ENCODE results near the gene TENT4B. TPM values are rescaled to one million over a fixed set of nuclear protein-coding genes. Genes with fewer than 3 reads are reported as not detected.
A peak's percentile ranks its signal among the peaks of the same experiment; 100 is the strongest.

Gene TENT4B
- total RNA-seq, 2 donors from 2014 or later = 16.3 to 31.5 TPM

DNA sequence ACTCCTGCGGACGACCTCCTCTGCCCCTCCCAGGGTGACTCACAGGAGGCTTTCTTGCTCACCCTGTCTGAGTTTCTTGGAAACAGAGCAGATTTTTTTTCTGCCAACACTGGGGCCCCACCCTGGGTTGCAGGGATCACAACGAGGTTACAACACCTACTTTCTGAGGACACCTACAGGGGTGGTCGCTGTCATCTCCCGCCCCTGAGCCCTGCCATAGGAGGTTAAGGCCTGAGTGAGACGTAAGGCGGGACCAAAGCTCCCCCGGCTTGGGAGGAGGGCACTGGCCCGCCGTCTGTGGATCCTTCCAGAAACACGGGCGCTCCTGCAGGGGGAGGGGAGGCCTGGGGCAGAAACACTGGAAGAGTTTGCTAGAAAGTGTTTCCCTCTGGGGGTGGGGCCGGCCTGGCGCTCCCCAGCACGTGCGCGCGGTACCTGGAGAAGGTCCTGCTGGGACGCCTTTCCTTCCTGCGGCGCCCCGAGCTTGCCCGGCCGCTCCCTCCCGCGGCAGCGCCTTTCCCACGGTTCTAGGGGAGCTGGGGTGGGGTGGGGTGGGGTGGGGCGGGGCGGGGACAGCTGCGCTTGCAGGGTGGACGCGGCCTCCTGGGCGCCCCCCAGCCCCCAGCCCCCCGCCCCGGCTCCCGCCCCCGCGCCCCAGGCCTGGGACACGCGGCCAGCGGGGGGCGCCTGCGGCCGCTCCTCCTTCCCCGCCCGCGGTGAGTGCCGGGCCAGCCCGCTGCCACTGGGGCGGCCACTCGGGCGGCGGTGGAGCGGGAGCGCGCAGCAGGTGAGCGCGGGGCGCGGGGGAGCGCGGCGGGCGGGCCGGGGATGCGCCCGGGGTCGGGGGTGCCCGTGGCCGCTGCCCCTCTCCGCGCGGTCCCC is 92.6 kb downstream of the TENT4B start:
- peak overlapping the region; percentile 80 for H3K4me3 Mint-ChIP-seq
- H3K36me3 Mint-ChIP-seq (ENCODE audit: low read depth) = no peaks in the 10 kb centered on the region
- no peaks in the 10 kb centered on the region for H3K4me1 Mint-ChIP-seq
- no peaks in the 10 kb centered on the region for H3K27me3 Mint-ChIP-seq
- peak overlapping the region; percentile 87 for H3K27ac Mint-ChIP-seq
- ATAC-seq (replicated peaks) = peak; percentile 89
- no peaks in the 10 kb centered on the region for H3K9me3 Mint-ChIP-seq

DNA sequence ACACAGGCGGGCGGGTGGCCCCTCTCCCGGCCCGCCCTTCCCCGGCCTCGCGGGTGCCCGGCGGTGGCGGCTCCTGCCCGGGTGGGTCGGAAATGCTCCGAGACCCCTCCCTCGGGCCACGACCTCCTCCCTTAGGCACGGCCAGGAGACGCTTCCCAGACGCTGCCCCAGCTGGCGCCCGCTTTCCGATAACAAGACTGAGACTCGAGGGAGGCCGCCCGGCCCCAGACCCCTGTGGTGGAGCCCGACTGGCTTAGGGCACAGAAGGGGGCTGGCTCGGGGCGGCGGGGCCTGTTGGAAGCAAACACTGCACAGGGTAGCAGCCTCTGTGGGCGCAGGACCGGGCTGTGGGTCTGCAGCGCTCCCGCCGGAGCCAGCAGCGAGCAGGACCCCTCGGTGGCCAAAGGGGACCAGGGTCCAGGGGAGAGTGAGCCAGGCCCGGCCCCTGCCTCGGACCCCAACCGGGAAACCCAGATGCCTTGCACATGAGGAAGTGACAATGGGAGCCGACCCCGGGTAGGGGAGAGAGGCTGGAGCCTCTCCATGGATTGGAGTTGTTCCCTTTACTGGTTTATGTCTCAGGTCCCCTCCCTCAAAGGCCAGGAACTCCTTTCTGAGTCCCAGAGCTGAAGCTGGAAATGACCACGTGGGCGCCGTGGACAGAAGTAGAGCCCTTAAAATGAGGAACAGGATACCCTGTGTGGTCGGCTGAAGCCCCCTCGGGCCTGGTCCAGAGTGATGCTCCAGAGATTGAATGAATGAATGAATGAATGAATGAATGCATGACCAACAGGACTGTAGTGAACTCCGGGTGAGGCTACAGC is 93.4 kb downstream of the TENT4B start:
- H3K9me3 Mint-ChIP-seq = no peaks in the 10 kb centered on the region
- peak overlapping the region; percentile 55 for H3K4me3 Mint-ChIP-seq
- H3K36me3 Mint-ChIP-seq (ENCODE audit: low read depth) = no peaks in the 10 kb centered on the region
- no peaks in the 10 kb centered on the region for H3K27me3 Mint-ChIP-seq
- peaks cover 5% of the 10 kb centered on the region for H3K4me1 Mint-ChIP-seq
- no peak overlapping the region for H3K27ac Mint-ChIP-seq
- no peak for ATAC-seq (replicated peaks)

DNA sequence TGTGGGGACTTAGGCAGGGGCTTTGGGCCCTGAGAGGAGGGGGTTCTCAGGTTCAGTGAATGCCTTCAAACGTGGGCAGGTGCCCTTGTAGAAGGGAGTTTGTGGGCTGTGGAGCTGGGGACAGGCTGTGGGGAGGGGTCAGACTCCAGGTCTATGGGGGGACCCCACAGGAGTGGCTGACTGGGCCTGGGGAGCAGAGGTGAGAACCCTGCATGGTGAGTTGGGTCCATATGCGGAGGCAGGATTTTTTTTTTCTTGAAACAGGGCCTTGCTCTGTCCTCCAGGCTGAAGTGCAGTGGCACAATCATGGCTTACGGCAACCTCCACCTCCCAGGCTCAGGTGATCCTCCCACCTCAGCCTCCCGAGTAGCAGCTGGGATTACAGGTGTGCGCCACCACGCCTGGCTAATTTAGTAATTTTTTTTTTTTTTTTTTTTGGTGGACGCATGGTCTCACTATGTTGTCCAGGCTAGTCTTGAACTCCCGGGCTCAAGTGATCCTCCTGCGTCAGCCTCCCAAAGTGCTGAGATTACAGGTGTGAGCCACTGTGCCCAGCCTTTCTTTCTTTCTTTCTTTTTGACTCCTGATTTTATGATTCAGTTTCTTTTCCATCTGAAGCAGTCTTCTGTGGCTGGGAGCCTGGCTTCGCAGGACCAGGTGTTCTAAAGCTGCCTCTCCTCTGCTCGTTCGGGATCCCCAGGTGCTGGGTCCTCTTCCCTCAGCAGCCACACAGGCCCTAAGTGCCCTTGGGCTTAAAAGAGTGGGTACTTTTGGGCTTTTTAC is 94.2 kb downstream of the TENT4B start:
- no peak for ATAC-seq (replicated peaks)
- no peaks in the 10 kb centered on the region for H3K36me3 Mint-ChIP-seq (ENCODE audit: low read depth)
- H3K9me3 Mint-ChIP-seq = no peaks in the 10 kb centered on the region
- H3K4me3 Mint-ChIP-seq = peak overlapping the region; percentile 55
- peaks cover 5% of the 10 kb centered on the region for H3K4me1 Mint-ChIP-seq
- H3K27me3 Mint-ChIP-seq = no peaks in the 10 kb centered on the region
- no peak overlapping the region for H3K27ac Mint-ChIP-seq

DNA sequence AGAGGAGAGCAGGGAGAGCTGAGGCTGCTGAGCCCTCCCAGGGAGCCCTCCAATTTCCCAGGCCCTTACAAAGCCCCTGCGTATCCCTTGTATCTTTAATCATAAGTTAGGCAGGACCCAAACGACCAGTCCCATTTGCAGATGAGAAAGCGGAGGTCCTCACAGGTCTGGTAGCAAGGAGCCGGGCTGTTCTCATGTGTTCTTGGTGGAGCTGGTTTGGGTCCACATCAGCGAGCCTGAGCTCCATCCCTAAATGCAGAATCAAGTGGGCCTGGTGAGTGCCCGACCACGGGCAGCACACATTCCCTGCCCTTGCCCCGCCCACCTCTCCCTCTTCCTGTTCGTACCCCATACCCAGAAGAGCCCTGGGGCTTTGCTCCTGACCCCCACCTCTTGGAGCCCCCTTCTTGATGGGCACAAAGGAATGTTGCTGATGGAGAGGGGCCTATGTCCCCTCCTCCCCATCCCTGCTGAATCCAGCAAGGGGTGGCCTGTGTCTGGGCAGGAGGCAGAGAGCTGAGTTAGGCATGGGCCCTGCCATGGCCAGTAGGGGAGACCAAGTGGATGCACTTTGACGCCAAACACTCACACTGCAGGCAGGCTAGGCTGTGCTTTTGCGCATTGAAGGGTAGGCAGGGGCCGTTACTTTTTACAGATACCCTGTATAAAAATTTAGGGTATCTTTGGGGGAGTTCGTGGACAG is 95.0 kb downstream of the TENT4B start:
- peaks cover 5% of the 10 kb centered on the region for H3K4me1 Mint-ChIP-seq

DNA sequence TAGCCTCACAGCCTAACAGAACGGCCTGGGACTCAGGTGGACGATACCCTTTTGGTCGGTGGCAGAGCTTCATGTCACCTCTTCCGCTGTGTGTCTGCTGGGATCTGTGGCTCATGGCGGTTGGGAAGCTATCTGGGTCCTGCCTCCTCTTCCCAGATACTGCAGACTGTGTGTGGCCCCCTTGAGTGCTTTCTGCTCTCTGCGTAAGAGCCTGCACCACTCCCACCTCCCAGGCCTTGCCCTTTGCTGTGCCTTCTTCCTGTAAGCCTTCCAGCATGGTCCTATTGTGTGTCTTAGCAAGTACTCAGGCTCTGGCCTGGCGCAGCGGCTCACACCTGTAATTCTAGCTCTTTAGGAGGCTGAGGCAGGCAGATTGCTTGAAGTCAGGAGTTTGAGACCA is 95.7 kb downstream of the TENT4B start:
- no peaks in the 10 kb centered on the region for H3K36me3 Mint-ChIP-seq (ENCODE audit: low read depth)
- no peaks in the 10 kb centered on the region for H3K9me3 Mint-ChIP-seq
- no peak for ATAC-seq (replicated peaks)
- H3K27ac Mint-ChIP-seq = no peak overlapping the region
- no peaks in the 10 kb centered on the region for H3K27me3 Mint-ChIP-seq
- no peak overlapping the region for H3K4me3 Mint-ChIP-seq
- peaks cover 5% of the 10 kb centered on the region for H3K4me1 Mint-ChIP-seq

More for the DNA sequence above, 95.0 kb downstream of the TENT4B start:
- Mint-ChIP-seq H3K27me3 (no peaks in the 10 kb centered on the region), H3K9me3 (no peaks in the 10 kb centered on the region), H3K27ac (no peak overlapping the region), H3K36me3 (ENCODE audit: low read depth) (no peaks in the 10 kb centered on the region), H3K4me3 (peak overlapping the region; percentile 55)
- no peak for ATAC-seq (replicated peaks)

DNA sequence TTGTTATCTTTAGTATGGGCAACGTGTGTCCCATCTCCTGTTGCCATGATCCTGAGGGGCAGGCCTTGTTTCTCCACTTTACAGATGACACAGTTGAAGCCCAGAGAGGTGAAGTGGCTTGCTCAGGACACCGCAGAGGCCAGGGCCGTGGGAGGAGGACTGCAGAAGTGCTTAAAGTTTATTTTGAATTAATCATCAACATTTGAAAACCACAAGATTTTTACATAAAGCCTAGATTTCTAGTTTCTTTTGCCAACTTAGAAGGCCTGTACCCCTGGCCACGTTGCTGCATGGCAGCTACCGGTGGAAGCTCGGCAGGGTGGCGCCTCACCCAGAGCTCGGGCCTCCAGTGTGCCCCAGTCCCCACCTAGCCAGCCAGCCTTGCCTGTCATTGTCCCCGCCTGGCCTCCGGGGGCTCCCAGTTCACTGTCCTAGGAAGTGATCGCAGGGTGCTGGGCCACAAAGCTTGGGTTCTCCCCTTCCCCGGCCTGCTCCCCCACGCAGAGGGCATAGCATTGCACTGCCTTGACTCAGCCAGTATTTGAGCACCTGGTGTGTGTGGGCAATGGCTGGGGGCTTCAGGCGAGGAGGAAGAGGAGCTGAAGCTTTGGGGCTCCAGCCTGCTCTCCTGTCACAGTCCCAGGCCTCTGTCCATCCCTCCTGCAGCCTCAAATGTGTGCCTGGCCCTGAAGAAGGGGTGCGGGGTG is 98.4 kb downstream of the TENT4B start:
- H3K27me3 Mint-ChIP-seq = no peaks in the 10 kb centered on the region
- H3K27ac Mint-ChIP-seq = peak overlapping the region; percentile 13
- peak; percentile 88 for ATAC-seq (replicated peaks)
- H3K4me1 Mint-ChIP-seq = peaks cover 5% of the 10 kb centered on the region
- no peaks in the 10 kb centered on the region for H3K36me3 Mint-ChIP-seq (ENCODE audit: low read depth)
- H3K9me3 Mint-ChIP-seq = no peaks in the 10 kb centered on the region
- H3K4me3 Mint-ChIP-seq = no peak overlapping the region

DNA sequence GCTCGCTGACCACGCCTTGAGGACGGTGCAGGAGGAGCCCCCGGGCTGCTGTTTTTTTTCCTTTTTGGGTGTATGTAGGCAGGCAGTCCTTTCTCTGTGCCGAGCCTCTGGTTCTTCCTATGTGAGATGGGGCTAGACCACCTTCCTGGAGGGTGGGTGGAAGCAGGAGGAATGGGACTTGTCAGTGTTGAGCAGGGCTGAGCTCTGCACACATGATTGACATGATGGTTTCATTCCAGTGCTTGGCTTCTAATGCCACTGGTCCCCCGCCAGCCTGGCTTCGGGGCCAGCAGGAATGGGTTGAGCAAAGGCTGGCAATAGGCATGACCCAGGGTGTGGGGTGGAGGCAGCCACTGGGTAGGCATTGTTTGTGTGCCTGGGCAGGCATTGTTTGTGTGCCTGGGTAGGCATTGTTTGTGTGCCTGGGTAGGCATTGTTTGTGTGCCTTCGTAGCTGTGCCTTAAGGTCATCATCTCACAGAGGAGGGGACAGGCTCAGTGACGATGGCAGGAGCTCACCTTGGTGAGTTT is 99.0 kb downstream of the TENT4B start:
- Mint-ChIP-seq H3K9me3 (no peaks in the 10 kb centered on the region), H3K4me1 (peaks cover 5% of the 10 kb centered on the region), H3K4me3 (no peak overlapping the region), H3K27me3 (no peaks in the 10 kb centered on the region), H3K27ac (no peak overlapping the region), H3K36me3 (ENCODE audit: low read depth) (no peaks in the 10 kb centered on the region)
- no peak for ATAC-seq (replicated peaks)

DNA sequence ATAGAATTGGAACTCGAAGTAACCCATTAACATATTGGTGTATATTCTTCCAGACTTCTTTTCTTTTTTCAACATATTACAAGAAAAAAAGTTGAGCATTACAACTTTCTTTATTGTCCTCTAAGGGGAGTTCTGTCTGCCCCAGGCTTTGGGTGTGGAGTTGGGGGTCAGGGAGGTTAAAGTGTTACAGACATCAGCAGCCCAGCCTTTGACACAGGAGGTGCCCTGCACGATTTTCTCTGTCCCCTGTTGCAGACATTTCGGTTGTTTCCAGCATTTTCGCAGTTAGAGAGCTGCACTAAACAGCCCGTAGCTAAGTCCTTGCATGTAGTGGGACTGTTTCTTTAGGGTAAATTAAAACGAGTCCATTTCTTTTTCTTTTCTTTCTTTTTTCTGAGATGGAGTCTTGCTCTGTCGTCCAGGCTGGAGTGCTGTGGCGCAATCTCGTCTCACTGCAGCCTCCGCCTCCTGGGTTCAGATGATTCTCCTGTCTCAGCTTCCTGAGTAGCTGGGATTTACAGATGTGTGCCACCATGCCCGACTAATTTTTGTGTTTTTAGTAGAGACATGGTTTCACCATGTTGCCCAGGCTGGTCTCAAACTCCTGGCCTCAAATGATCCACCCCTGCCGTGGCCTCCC is 99.9 kb downstream of the TENT4B start:
- no peaks in the 10 kb centered on the region for H3K27me3 Mint-ChIP-seq
- H3K4me1 Mint-ChIP-seq = peaks cover 5% of the 10 kb centered on the region
- H3K9me3 Mint-ChIP-seq = no peaks in the 10 kb centered on the region
- H3K36me3 Mint-ChIP-seq (ENCODE audit: low read depth) = no peaks in the 10 kb centered on the region
- no peak overlapping the region for H3K4me3 Mint-ChIP-seq
- ATAC-seq (replicated peaks) = no peak
- H3K27ac Mint-ChIP-seq = no peak overlapping the region

DNA sequence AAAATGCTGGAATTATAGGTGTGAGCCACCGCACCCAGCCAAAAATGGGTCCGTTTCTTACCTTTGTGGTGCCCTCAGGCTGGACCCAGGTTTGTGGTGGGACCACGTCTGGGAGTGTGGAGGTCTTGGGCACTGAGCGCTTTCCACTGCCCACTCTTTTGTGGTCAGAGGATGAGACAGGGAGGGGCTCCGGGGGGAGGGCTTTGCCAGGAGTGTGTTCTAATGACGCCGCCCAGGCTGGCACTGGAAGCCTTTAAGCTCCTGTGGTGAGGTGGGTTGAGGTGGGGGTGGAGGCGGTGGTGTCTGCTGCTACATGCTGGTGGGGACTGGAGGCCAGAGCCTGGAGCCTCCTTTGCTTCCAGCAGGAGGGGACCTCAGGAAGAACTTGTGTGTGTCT is 100.4 kb downstream of the TENT4B start:
- H3K36me3 Mint-ChIP-seq (ENCODE audit: low read depth) = no peaks in the 10 kb centered on the region
- no peaks in the 10 kb centered on the region for H3K27me3 Mint-ChIP-seq
- no peaks in the 10 kb centered on the region for H3K9me3 Mint-ChIP-seq
- no peak overlapping the region for H3K4me3 Mint-ChIP-seq
- H3K4me1 Mint-ChIP-seq = peaks cover 5% of the 10 kb centered on the region
- ATAC-seq (replicated peaks) = no peak
- no peak overlapping the region for H3K27ac Mint-ChIP-seq

DNA sequence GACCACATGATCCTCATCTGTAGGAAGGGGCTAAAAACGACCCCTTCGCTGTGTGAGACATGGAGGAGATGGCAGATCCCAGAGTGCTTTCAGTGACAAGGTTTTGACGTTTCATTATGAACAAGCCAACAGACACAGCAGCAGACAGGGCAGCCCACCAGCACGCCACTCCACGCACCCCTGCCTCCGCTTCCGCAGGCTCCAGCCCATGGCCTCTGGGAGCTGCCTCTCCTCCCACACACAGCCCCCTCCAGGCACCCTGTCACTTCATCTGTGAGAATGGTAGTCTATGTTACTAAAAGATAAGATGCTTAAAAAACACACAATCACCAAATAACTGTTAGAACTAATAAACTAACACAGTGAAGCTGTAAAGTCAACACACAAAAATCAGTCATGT is 101.0 kb downstream of the TENT4B start:
- Mint-ChIP-seq H3K36me3 (ENCODE audit: low read depth) (no peaks in the 10 kb centered on the region), H3K4me3 (no peak overlapping the region), H3K9me3 (no peaks in the 10 kb centered on the region), H3K27ac (no peak overlapping the region), H3K4me1 (peaks cover 5% of the 10 kb centered on the region), H3K27me3 (no peaks in the 10 kb centered on the region)
- no peak for ATAC-seq (replicated peaks)

DNA sequence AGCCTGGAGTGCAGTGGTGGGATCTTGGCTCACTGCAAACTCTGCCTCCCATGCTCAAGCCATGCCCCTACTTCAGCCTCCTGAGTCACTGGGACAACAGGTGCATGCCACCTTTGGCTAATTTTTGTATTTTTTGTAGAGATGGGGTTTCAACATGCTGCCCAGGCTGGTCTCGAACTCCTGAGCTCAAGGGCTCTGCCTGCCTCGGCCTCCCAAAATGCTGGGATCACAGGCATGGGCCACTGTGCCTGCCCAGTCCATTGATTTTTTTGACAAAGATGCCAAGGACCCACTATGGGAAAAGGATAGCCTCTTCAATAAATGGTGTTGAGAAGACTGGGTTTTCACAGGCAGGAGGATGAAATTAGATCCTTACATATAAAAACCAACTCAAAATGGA is 102.4 kb downstream of the TENT4B start:
- Mint-ChIP-seq H3K27me3 (no peaks in the 10 kb centered on the region), H3K36me3 (ENCODE audit: low read depth) (no peaks in the 10 kb centered on the region), H3K4me1 (peaks cover 5% of the 10 kb centered on the region), H3K9me3 (no peaks in the 10 kb centered on the region), H3K4me3 (no peak overlapping the region), H3K27ac (no peak overlapping the region)
- ATAC-seq (replicated peaks) = no peak

DNA sequence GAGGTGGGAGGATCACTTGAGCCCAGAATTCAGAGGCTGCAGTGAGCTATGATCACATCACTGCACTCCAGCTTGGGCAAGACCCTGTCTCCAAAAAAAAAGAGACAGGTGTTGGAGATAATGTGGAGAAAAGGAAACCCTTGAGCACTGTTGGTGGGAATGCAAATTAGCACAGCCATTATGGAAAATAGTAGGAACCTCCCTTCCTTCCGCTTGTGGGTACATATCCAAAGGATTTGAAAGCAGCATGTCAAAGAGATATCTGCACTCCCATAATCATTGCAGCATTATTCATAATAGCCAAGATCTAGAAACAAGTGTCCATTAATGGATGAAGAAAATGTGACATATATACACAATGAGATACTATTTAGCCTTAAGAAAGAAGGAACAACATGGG is 103.5 kb downstream of the TENT4B start:
- H3K27ac Mint-ChIP-seq = no peak overlapping the region
- H3K36me3 Mint-ChIP-seq (ENCODE audit: low read depth) = no peaks in the 10 kb centered on the region
- no peaks in the 10 kb centered on the region for H3K4me1 Mint-ChIP-seq
- no peak for ATAC-seq (replicated peaks)
- H3K9me3 Mint-ChIP-seq = no peaks in the 10 kb centered on the region
- no peaks in the 10 kb centered on the region for H3K27me3 Mint-ChIP-seq
- H3K4me3 Mint-ChIP-seq = no peak overlapping the region

DNA sequence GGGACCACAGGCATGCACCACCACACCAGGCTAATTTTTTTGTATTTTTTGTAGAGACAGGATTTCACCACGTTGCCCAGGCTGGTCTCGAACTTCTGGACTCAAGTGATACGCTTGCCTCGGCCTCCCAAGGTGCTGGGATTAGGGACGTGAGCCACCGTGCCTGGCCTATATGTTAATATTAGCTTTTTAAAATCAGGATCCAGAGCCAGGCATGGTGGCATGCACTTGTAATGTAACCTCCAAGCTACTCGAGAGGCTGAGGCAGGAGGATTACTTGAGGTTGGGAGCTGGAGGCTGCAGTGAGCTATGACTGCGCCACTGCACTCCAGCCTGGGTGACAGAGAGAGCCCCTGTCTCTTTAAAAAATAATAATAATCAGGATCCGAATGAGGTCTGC is 104.8 kb downstream of the TENT4B start:
- Mint-ChIP-seq H3K36me3 (ENCODE audit: low read depth) (no peaks in the 10 kb centered on the region), H3K27me3 (no peaks in the 10 kb centered on the region), H3K4me1 (no peaks in the 10 kb centered on the region), H3K9me3 (no peaks in the 10 kb centered on the region), H3K4me3 (no peak overlapping the region), H3K27ac (no peak overlapping the region)
- no peak for ATAC-seq (replicated peaks)

Measured in activated T-helper 17 cell treated with anti-CD3 and anti-CD28 coated beads, Interleukin-2, amount 50 U/mL, for 72 hours (primary cell).